K562 (cell line): ENCODE results near the gene GHITM. TPM values are rescaled to one million over a fixed set of nuclear protein-coding genes. Genes with fewer than 3 reads are reported as not detected.

Experiments used
- ATF7 ChIP-seq: fragments of 450-650 bp; IDR thresholded peaks from 2 replicates; pipeline ENCODE4 v1.7.1; 2014; ENCODE audit warnings: mild to moderate bottlenecking, moderate library complexity
- CHAMP1 ChIP-seq: fragments of 450-650 bp; IDR thresholded peaks from 2 replicates; pipeline ENCODE4 v1.6.1; 2016; ENCODE audit warnings: mild to moderate bottlenecking
- CREB3L1 ChIP-seq: fragments of 450-650 bp; IDR thresholded peaks from 2 replicates; pipeline ENCODE4 v1.6.1; 2014; ENCODE audit warnings: low read depth, mild to moderate bottlenecking, moderate library complexity, borderline replicate concordance
- HOXB6 ChIP-seq: fragments of 250-450 bp; sonication (Bioruptor Pico); IDR thresholded peaks from 2 replicates; pipeline ENCODE4 v1.5.1; 2022; ENCODE audit warnings: mild to moderate bottlenecking, borderline replicate concordance
- IRF1 ChIP-seq: sonication (generic); formaldehyde crosslinking; IDR thresholded peaks from 2 replicates; pipeline ENCODE4 v1.8.0; 2022; ENCODE audit warnings: missing genetic modification reagents, mild to moderate bottlenecking, borderline replicate concordance
- KDM2B ChIP-seq: fragments of 250-450 bp; sonication (Bioruptor Pico); IDR thresholded peaks from 2 replicates; pipeline ENCODE4 v1.8.0; 2021; ENCODE audit warnings: mild to moderate bottlenecking, moderate library complexity
- MAFK ChIP-seq: IDR thresholded peaks from 2 replicates; pipeline ENCODE4 v1.6.1; 2011; ENCODE audit warnings: low read length, improper control_type of control experiment
- MCM3 ChIP-seq: fragments of 450-650 bp; IDR thresholded peaks from 2 replicates; pipeline ENCODE4 v1.6.1; 2016
- MTF1 ChIP-seq: fragments of 250-450 bp; sonication (Bioruptor Pico); IDR thresholded peaks from 2 replicates; pipeline ENCODE4 v1.9.0; 2021; ENCODE audit warnings: moderate library complexity, mild to moderate bottlenecking, inconsistent platforms, borderline replicate concordance
- NUFIP1 ChIP-seq: fragments of 450-650 bp; IDR thresholded peaks from 2 replicates; pipeline ENCODE4 v1.6.1; 2018; ENCODE audit not compliant: partially characterized antibody
- POLR2AphosphoS5 ChIP-seq: IDR thresholded peaks from 2 replicates; pipeline ENCODE4 v1.6.1; 2011; ENCODE audit warnings: mild to moderate bottlenecking, low read depth, low read length, moderate library complexity; ENCODE audit not compliant: control insufficient read depth, insufficient read depth
- SRSF9 ChIP-seq: fragments of 200-400 bp; formaldehyde crosslinking; IDR thresholded peaks from 2 replicates; pipeline ENCODE4 v1.6.1; 2017; ENCODE audit warnings: low read depth, low read length, borderline replicate concordance
- THRA ChIP-seq: fragments of 450-650 bp; IDR thresholded peaks from 2 replicates; pipeline ENCODE4 v1.6.1; 2017; ENCODE audit warnings: mild to moderate bottlenecking, moderate library complexity
- XRCC5 ChIP-seq: fragments of 200-400 bp; formaldehyde crosslinking; IDR thresholded peaks from 2 replicates; pipeline ENCODE4 v1.6.1; 2017; ENCODE audit warnings: low read depth, mild to moderate bottlenecking, low read length
- ZBTB11 ChIP-seq, 3 experiments: fragments of 200-800 bp in 1 of 3; fragments of 250-450 bp in 1 of 3; fragments of 450-650 bp in 1 of 3; sonication (Bioruptor Pico) in 1 of 3; sonication (Bioruptor generic) in 1 of 3; formaldehyde crosslinking in 1 of 3; IDR thresholded peaks; 2 replicates each; pipeline versions ENCODE4 v1.6.1 to v1.8.0; 2016 to 2022; ENCODE audit warnings: mild to moderate bottlenecking in 2 of 3, missing genetic modification characterization in 2 of 3, missing compliant biosample characterization in 1 of 3, moderate library complexity in 1 of 3
- ZNF212 ChIP-seq: fragments of 450-650 bp; formaldehyde crosslinking; IDR thresholded peaks from 2 replicates; pipeline ENCODE4 v1.4.0; 2020; ENCODE audit warnings: mild to moderate bottlenecking
- polyA plus RNA-seq, 8 experiments: library from polyadenylated mRNA; depleted of rRNA in 4 of 8; stranded (reverse) in 5 of 8; unstranded in 3 of 8; fragments of >200 nt; fragmentation: Nextera tagmentation in 2 of 8; fragmentation: Illumina TruSeq in 1 of 8; extraction: Ambion mirVana in 2 of 8; extraction: Trizol in 1 of 8; gene quantifications; 2 replicates each; pipeline versions ENCODE4 v1.2.1 to v1.2.3, GENCODE V29; 2011 to 2014; ENCODE audit warnings: inconsistent platforms in 1 of 8, missing spikeins in 1 of 8
- total RNA-seq, 7 experiments: library from RNA; depleted of rRNA in 6 of 7; stranded (reverse); fragments of >200 nt in 6 of 7; fragmentation: Illumina TruSeq in 2 of 7; extraction: Trizol in 2 of 7; gene quantifications; 2 replicates each; pipeline versions ENCODE4 v1.2.1 to v1.2.3, GENCODE V29; 2011 to 2021; ENCODE audit warnings: low replicate concordance in 1 of 7

GHITM gene
- total and polyA plus RNA-seq, 9 of the 15 experiments (the other 6 are each of a cell fraction or from before 2014, with no cell fraction given): 322 to 1,258 (median 386) TPM

GRCh38 chr10:84139126-84140035 lies at the start of gene GHITM (continued):
- peak in 2 of 3 experiments; percentile 77 to 96; a peak in 5 of 6 replicates for TF ChIP-seq ZBTB11 (CRISPR knock-in tag; IDR thresholded peaks at IDR 0.05)
- TF ChIP-seq MAFK: peak; percentile 87
- TF ChIP-seq MTF1: no peak
- TF ChIP-seq ZNF212 (CRISPR knock-in tag): no peak
- TF ChIP-seq MCM3: no peak
- TF ChIP-seq POLR2AphosphoS5: peak; percentile 95
- peak; percentile 54 for TF ChIP-seq NUFIP1
- TF ChIP-seq KDM2B (CRISPR knock-in tag): 0 out of 2 replicates have a peak, but pooled peaks have one; percentile 7
- peak; percentile 94 for TF ChIP-seq ATF7
- peak; percentile 43; the same call in 1 of the 2 replicates for TF ChIP-seq XRCC5
- peak; percentile 84 for TF ChIP-seq CHAMP1
- TF ChIP-seq THRA: no peak
- TF ChIP-seq IRF1 (CRISPR knock-in tag): no peak
- peak; percentile 61; the same call in 1 of the 2 replicates for TF ChIP-seq HOXB6 (CRISPR knock-in tag)
- no peak; the same call in 1 of the 2 replicates for TF ChIP-seq CREB3L1
- TF ChIP-seq SRSF9: no peak
